ENCODE measurements around the gene ZC3H18.

Gene ZC3H18

GRCh38 chr16:88531346-88531745, 38.9 kb upstream of the ZC3H18 start:
- DNase-seq = no peak
- peaks cover 11% of the 10 kb centered on the region for H3K27me3 Mint-ChIP-seq (ENCODE audit: low read depth, poor library complexity)
- no peaks in the 10 kb centered on the region for H3K9me3 Mint-ChIP-seq
- H3K4me3 Mint-ChIP-seq = peak overlapping the region; percentile 49
- no peak overlapping the region for H3K27ac Mint-ChIP-seq
- H3K36me3 Mint-ChIP-seq (ENCODE audit: low read depth) = peaks cover 9% of the 10 kb centered on the region
- H3K4me1 Mint-ChIP-seq = peaks cover 38% of the 10 kb centered on the region
- TF ChIP-seq CTCF (IDR thresholded peaks at IDR 0.05) = no peak

GRCh38 chr16:88531931-88532433, 38.2 kb upstream of the ZC3H18 start:
- DNase-seq = peak; percentile 3
- no peak for TF ChIP-seq CTCF (IDR thresholded peaks at IDR 0.05)
- peaks cover 15% of the 10 kb centered on the region for H3K27me3 Mint-ChIP-seq (ENCODE audit: low read depth, poor library complexity)
- peaks cover 38% of the 10 kb centered on the region for H3K4me1 Mint-ChIP-seq
- H3K4me3 Mint-ChIP-seq = no peak overlapping the region
- H3K27ac Mint-ChIP-seq = no peak overlapping the region
- peaks cover 9% of the 10 kb centered on the region for H3K36me3 Mint-ChIP-seq (ENCODE audit: low read depth)
- no peaks in the 10 kb centered on the region for H3K9me3 Mint-ChIP-seq

- Mint-ChIP-seq H3K9me3 (no peaks in the 10 kb centered on the region), H3K4me1 (peaks cover 38% of the 10 kb centered on the region), H3K4me3 (no peak overlapping the region), H3K27ac (no peak overlapping the region), H3K36me3 (ENCODE audit: low read depth) (peaks cover 9% of the 10 kb centered on the region), H3K27me3 (ENCODE audit: low read depth, poor library complexity) (peaks cover 18% of the 10 kb centered on the region)
- no peak for DNase-seq
- no peak for TF ChIP-seq CTCF (IDR thresholded peaks at IDR 0.05)
Measured at GRCh38 chr16:88532434-88533241, 37.6 kb upstream of the ZC3H18 start.

GRCh38 chr16:88533381-88533917, 36.8 kb upstream of the ZC3H18 start:
- Mint-ChIP-seq H3K27me3 (ENCODE audit: low read depth, poor library complexity) (peaks cover 24% of the 10 kb centered on the region), H3K27ac (no peak overlapping the region), H3K4me1 (peaks cover 40% of the 10 kb centered on the region), H3K36me3 (ENCODE audit: low read depth) (peaks cover 9% of the 10 kb centered on the region), H3K9me3 (no peaks in the 10 kb centered on the region), H3K4me3 (no peak overlapping the region)
- DNase-seq = no peak
- TF ChIP-seq CTCF (IDR thresholded peaks at IDR 0.05) = no peak

GRCh38 chr16:88533932-88534637, 36.1 kb upstream of the ZC3H18 start:
- Mint-ChIP-seq H3K36me3 (ENCODE audit: low read depth) (peaks cover 7% of the 10 kb centered on the region), H3K4me1 (peaks cover 38% of the 10 kb centered on the region), H3K27me3 (ENCODE audit: low read depth, poor library complexity) (peaks cover 27% of the 10 kb centered on the region), H3K27ac (no peak overlapping the region), H3K4me3 (no peak overlapping the region), H3K9me3 (no peaks in the 10 kb centered on the region)
- DNase-seq = peak; percentile 90
- TF ChIP-seq CTCF (IDR thresholded peaks at IDR 0.05) = no peak

Measured in nephron progenitor cell (in vitro differentiated cells).